Left ventricle myocardium inferior (tissue), 1 donor: ENCODE data around the gene SLITRK3. TPM values are rescaled to one million over a fixed set of nuclear protein-coding genes. Genes with fewer than 3 reads are reported as not detected.
"Not testable (repeated sequence)": the region's sequence is repeated elsewhere in the genome, so short reads cannot be mapped to it uniquely, and the experiment has no call there.

Experiments used
- DNase-seq: peaks from one replicate; pipeline ENCODE4 v3.0.0-alpha.2; 2020
- H3K27ac ChIP-seq: fragments of 200-600 bp; replicated peaks from 2 replicates; pipeline ENCODE4 v1.8.0; 2021
- H3K27me3 ChIP-seq: fragments of 200-600 bp; 2 replicates; pipeline ENCODE4 v1.8.0; 2021; ENCODE audit warnings: low read depth
- H3K36me3 ChIP-seq: fragments of 200-600 bp; 2 replicates; pipeline ENCODE4 v1.8.0; 2021
- H3K4me1 ChIP-seq: fragments of 200-600 bp; 2 replicates; pipeline ENCODE4 v1.8.0; 2021
- H3K4me3 ChIP-seq: fragments of 200-600 bp; 2 replicates; pipeline ENCODE4 v1.8.0; 2021; ENCODE audit warnings: mild to moderate bottlenecking, moderate library complexity
- H3K9me3 ChIP-seq: fragments of 200-600 bp; replicated peaks from 2 replicates; pipeline ENCODE4 v1.8.0; 2021
- intact Hi-C: fragments of 100-400 bp; cut with micrococcal nuclease; formaldehyde crosslinking; loops from one replicate; pipeline ENCODE4 v1.11.0; 2022
- total RNA-seq: library from RNA; stranded (reverse); fragmentation: NEBNext Ultra II Directional; extraction: Animal tissue kit (Norgen Biotek cat#: 25700); gene quantifications from one replicate; pipeline ENCODE4 v1.2.1, GENCODE V29; 2021
- TF ChIP-seq, protein P1 (sequence below): fragments of 200-600 bp; IDR thresholded peaks from 2 replicates; pipeline ENCODE4 v1.8.0; 2021; ENCODE audit warnings: antibody characterized with exemption, mild to moderate bottlenecking, borderline replicate concordance
- donor health status: DM: no; HTN: yes; CAD: no; lungs with severe emphysema.

SLITRK3 gene
- total RNA-seq, 1 donor from 2014 or later: not detected

DNA sequence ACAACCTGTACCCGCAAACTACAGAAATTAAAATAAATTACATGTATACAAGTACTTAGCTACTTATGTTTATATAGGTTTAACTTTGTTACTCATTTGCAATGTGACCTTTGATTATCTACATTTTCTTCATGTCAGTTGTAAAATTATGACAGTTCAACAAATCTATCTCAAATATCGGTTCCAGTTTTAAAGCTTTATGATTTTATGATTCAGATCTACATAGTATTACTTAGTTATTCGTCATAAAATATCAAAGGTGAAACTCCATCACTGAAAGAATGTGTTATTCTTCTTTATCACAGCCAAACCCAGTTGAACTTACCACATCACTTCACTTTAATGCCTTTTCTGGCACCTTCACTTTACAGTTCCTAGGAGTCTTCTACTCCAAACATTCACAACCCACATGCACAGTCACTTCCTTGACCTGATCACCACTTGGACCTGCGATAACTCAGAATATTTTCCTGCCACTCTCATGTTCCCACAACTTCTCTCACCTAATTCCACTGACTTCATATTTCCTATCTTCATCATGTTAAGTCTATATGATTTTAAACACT is 47.2 kb downstream of the SLITRK3 start:
- Histone ChIP-seq H3K27me3 (no peaks in the 10 kb centered on the region), H3K4me1 (no peaks in the 10 kb centered on the region), H3K4me3 (no peak overlapping the region), H3K36me3 (no peaks in the 10 kb centered on the region), H3K9me3 (no peaks in the 10 kb centered on the region), H3K27ac (no peak overlapping the region)
- DNase-seq: no peak
- TF ChIP-seq, protein P1, sequence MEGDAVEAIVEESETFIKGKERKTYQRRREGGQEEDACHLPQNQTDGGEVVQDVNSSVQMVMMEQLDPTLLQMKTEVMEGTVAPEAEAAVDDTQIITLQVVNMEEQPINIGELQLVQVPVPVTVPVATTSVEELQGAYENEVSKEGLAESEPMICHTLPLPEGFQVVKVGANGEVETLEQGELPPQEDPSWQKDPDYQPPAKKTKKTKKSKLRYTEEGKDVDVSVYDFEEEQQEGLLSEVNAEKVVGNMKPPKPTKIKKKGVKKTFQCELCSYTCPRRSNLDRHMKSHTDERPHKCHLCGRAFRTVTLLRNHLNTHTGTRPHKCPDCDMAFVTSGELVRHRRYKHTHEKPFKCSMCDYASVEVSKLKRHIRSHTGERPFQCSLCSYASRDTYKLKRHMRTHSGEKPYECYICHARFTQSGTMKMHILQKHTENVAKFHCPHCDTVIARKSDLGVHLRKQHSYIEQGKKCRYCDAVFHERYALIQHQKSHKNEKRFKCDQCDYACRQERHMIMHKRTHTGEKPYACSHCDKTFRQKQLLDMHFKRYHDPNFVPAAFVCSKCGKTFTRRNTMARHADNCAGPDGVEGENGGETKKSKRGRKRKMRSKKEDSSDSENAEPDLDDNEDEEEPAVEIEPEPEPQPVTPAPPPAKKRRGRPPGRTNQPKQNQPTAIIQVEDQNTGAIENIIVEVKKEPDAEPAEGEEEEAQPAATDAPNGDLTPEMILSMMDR: no peak
- intact Hi-C loops: no loop called here

DNA sequence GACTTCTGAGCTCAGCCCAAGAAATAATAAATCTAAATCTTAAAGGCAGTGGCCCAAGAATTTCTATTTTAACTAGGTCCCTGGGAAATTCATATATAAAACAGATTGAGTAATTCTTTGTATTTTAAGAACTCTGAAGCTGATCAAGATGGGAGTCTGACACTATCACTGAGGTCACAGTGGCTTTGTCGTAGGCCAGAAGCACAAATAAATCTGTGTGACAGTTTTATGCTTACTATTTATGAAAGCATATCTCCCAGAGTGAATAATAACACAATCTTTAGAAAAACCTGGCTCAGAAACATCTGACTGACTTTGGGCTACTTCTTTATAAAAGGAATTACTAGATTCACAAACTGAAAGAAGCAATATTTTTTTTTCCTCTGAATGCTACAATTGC is 51.9 kb downstream of the SLITRK3 start:
- H3K27me3 ChIP-seq: no peaks in the 10 kb centered on the region
- TF ChIP-seq, protein P1: no peak
- H3K27ac ChIP-seq: no peak overlapping the region
- intact Hi-C loops: no loop called here
- no peak overlapping the region for H3K4me3 ChIP-seq
- no peaks in the 10 kb centered on the region for H3K4me1 ChIP-seq
- H3K36me3 ChIP-seq: no peaks in the 10 kb centered on the region
- no peaks in the 10 kb centered on the region for H3K9me3 ChIP-seq
- DNase-seq: no peak

DNA sequence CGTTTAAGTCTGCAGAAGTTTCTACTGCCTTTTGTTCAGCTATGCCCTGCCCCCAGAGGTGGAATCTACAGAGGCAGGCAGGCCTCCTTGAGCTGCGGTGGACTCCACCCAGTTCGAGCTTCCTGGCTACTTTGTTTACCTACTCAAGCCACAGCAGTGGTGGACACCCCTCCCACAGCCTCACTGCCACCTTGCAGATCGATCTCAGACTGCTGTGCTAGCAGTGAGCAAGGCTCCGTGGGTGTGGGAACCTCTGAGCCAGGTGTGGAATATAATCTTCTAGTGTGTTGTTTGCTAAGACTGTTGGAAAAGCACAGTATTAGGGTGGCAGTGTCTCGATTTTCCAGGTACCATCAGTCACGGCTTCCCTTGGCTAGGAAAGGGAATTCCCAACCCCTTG is 56.3 kb downstream of the SLITRK3 start:
- H3K36me3 ChIP-seq, H3K4me1 ChIP-seq, intact Hi-C loops, H3K4me3 ChIP-seq, H3K27me3 ChIP-seq, DNase-seq, H3K27ac ChIP-seq: not testable (repeated sequence)
- H3K9me3 ChIP-seq: peaks cover 14% of the 10 kb centered on the region

Other genes starting within 250 kb of the SLITRK3 start
- gene SI, start 117.9 kb downstream of the SLITRK3 start, total RNA-seq: not detected